ENCODE measurements around the gene PLEKHD1.

The PLEKHD1 gene

DNA sequence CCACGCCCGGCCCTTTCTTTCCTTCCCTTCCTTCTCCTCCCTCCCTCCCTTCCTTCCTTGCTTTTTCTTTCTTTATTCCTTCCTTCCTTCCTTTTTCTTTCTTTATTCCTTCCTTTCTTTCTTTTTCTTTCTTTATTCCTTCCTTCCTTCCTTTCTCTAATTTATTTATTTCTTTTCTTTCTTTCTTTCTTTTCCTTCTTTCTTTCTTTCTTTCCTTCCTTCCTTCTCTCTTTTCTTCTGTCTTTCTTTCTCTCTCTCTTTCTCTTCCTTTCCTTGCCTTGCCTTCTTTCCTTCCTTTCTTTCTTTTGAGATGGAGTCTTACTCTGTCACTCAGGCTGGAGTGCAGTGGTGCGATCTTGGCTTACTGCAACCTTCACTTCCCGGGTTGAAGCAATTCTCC is 74.2 kb downstream of the PLEKHD1 start:
- no peak for DNase-seq

DNA sequence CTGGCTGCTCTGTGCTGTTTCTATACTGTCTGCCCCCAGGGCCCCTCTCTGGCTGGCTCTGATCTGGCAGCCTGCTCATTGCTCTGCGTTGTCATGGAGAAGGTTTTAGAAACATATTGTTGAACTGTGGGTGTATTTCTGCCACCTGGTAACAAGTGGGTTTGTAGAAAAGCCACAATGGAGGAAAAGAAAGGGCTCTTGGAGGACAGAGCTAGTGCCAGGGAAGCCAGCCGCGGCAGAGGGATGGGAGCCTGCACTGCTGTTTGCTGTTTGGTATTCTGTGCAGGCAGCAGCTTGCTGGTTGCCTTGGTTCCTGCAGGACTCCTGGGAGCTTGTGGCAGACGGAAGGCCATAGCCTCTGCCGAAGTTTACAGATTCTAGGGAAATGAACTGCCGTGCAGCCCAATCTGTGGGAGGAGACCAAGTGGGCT is 75.1 kb downstream of the PLEKHD1 start:
- DNase-seq, result no peak

DNA sequence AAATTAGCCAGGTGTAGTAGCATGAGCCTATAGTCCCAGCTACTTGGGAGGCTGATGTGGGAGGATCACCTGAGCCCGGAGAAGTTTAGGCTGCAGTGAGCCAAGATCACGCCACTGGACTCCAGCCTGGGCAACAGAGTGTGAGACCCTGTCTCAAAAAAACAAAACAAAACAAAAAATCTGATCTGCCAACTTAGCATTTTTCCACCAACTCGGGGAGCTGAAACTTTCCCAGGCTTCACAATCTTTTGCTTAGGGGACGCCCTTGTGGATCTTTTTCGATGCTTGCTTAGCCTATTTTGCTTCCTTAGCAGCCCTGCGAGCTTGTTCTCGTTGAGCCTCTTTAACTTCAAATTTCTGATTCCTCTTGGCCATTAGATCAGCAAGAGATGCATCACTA is 76.3 kb downstream of the PLEKHD1 start:
- DNase-seq, result no peak

DNA sequence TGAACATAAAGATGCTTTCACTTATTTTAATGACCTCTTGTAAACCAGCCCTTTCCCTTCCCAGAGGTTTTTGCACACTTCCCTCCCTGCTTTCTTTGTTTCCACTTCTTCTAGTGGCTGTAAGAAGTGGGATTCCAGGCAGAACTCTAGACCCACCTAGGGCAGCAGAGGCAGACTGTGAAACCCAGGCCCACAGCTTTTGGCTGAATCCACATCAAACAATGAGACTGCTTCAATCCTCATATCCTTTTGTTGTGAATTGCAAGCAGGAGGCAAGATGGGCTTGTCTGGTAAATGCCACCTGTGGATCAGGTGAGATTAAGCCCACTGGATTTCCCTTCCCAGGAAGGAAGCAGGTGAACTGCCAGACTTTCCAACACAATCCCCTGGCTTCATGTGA is 77.4 kb downstream of the PLEKHD1 start:
- DNase-seq, result no peak

DNA sequence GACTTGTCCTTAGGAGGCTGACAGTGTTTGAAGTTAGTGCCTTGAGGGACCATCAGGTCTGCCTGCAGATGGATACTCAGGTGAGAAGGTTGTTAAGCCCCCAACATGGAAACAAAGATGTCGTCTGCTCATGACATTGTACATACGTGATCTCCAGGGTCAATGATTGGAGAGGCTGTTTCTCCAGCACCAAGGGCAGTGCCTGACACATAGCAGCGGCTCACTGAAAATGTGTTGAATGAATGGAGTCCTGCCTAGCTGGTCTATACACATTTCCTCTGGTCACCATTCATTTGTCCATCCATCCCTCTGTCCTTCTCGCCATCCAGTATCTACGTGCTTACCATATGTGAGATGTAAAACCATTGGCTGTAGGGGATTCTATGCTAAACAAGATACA is 83.0 kb downstream of the PLEKHD1 start:
- DNase-seq, result no peak

DNA sequence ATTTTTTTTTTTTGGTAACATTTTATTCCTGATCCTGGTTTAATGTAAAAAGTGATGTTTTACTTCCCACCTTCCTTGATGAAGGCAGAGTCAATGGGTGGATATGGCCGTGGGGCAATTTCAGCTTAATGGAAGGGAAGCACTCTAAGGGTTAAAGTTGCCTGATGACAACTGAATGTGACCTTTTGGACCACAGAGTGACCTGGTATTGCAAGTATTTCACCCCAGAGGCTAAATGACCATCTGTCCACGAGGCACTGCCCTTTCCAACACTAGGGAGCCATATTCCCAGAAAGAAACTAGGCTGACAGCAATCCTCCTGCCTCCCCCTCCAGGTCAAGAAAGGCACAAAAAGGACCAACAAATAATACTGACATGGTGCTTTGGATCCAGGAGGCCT is 85.3 kb downstream of the PLEKHD1 start:
- no peak for DNase-seq

DNA sequence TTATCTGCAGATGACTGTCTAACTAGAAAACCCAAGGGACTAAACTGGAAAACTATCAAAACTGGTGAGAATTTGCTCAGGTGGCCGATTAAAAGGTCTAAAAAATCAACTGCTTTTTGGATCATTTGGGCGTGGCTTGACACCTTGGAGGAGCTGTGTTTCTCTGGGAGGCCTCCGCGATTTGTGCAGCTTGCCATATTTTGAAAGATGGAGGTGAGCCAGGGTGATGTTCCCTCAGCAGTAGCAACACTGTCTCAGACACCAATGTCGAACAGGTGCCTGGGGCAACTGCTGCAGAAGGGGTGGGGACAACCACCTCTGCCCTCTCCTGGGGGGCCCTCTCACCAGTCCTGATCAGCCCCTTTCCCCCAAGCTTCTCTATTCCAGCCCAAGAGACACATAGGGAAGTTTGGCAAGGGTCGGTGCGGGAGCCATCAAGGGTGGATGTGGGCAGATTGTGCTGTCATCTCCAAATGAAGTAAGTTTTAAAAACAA is 86.4 kb downstream of the PLEKHD1 start:
- DNase-seq, result no peak

DNA sequence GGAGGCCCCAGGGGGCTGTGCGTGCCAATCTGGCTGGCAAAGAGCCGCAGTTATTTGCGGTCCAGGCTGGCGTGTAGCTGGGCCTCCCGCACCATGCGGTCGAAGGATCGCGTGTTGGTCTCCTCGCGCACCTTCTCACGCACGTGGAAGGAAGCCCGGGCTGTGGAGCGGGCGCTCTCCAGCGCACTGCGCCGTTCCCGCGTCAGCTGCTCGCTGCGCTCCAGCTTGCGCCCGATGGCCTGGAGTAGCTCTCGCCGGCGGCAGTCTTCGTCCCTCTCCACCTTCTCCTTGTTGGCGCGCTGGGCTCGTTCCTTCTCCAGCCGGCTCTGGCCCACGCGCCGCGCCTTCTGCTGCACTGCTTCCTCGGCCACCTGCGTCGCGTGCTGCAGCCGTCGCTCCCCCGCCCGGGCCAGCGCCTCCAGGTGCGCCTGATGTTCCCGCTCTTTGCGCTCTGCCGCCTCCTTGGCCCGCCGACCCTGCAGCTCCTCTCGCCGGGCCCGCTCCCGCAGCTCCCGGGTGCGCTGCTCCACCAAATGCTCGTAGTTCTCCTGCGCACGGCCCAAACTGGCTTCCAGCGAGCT is 87.0 kb downstream of the PLEKHD1 start:
- DNase-seq, result no peak

DNA sequence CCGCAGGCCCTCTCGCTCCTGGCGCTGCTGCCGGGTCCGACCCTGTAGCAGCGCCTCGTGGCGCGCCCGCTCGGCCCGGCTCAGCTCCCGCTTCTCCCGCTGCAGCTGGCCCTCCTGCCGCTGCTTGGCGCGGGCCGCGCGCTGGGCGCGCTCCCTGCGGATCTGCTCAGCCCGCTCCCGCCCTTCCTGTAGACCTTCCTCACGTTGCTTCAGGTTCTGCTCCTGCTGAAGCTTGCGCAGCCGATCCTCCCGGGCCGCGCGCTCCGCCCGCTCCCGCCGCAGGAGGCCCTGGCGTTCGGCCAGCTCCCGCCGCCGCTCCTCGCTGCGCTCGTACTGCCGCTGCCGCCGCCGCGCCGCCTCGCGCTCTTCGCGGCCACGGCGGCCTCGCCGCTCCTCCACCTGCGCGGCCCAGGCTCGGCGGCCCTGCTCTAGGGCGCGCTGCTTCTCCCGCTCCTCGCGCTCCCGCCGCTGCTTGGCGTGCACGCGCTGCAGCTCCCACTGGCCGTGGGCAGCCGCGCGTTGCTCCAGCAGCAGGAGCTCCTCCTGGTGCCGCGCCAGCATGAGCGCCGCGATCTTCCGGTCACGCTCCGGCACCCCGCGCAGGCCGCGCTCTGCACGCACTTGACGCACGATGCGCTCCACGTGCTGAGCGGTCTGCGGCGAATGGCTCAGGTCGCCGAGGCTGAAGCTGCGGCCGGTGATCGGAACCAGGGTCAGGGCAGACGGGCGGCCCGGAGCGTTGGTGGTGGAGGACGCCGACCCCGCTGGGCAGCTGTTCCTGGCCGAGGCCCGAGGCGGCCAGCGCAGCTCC is 87.7 kb downstream of the PLEKHD1 start:
- no peak for DNase-seq

DNA sequence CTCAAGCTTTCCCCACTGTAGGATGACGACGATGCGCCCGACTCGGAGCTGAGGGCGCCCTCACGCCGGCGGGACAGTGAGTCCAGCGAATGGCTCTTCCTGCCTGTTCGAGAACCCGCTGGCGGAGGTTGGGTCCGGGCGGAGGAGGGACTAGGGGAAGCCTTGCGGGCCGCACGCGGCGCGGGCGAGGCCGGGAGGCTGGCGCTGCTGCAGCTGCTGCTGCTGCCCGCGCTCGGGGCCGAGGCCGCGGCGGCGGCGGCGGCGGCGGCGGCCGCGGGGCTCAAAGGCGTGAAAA is 88.3 kb downstream of the PLEKHD1 start:
- no peak for DNase-seq

DNA sequence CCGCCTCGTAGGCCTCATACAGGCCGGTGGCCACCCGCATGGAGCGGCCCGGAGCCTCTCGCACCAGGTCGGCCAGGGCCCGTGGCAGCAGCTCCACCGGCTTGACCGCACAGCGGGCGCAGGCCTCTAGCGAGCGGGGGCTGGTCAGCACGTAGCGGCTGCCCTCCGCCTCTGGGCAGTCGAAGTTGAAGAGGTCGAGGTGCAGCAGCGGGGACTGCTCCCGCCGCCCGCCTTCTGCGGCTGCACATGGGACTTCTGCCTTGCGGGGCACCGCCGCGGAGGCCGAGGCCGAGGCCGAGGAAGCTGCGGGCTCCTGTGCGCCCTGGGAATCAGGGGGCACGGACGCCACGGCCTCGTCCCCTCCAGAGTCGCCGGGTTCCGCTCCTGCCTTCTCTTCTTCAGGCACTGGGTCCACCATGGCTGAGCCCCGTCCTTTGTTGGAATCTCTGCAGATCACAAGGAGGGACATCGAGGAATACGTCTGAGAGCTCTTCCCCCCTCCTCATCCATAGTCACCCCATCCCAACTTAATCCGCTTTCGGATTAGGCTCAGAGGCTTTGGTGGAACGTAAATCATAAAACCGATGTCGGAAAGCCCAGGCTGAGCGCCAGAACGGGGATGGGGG is 88.8 kb downstream of the PLEKHD1 start:
- DNase-seq, result no peak

DNA sequence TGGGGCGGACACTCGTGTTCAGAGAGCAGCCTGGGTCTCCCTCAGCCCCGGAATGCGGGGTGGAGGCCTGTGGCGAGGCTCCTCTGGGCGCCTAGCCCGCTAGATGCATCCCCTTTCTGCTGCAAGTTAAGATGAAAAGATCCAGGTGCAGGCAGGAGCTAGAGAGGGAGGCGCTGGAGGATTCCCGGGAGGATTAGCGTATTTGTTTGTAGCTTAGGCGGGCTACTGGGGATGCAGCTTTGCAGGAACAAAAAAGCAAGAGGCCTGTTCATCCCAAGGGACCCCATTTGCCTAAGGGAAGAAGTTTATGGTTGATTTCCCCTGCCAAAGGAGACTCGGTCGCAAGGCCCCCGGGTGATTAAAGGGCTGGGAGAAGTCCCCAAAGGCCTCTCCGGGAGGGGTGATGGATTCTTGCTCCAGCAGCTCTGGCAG is 89.3 kb downstream of the PLEKHD1 start:
- DNase-seq, result no peak

DNA sequence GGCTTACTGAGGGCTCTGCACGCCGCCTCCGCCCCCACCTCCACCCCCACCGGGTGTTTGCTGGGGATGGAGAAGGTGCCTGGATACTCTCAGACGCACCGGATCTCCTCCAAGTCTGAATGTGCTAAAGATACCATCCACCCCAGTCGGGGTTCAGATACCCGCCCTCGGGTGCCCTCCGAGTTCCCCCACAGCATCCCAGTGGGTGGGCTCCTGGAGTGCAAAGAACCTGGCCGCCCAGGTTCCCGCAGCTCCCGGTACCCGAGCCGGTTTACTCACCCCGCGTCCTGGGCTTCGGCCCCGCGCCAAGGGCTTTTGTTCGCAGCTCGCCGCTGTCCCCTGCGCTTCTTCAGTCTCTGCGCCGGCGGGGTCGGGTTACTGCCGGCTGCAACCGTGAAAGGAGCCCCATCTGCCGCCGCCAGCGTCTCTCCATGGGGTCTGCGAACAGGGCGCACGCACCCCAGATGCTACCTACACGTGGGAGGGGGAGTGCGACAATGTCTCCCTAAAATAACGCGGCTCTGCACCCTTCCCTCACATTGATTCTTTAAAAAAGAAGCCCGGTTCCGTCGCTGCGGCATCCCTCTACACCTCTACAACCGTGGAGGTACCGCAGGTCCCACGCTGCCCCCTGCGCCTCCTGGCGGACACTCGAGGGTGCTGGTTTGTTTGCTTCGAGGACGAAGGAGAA is 89.9 kb downstream of the PLEKHD1 start, which contains the start of gene CCDC177:
Gene CCDC177 (minus strand): TSS at position 609 of the 691 bp plus-strand sequence. CDS start 1,249 bp downstream, outside the sequence.
- DNase-seq, result no peak

DNA sequence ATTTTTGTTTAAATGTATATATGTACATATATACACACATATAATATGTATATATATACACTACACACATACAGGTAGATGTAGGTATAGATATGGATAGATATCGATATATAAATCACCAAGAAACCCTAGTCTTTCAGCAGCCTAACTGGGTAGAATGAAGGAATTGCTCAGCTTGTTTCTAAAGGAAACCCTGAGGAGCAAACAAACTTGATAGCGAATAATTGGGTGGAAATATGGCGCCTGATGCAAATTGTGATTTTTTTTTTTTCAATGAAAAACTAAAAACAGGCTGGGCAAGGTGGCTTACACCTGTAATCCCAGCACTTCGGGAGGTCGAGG is 90.4 kb downstream of the PLEKHD1 start:
- no peak for DNase-seq

DNA sequence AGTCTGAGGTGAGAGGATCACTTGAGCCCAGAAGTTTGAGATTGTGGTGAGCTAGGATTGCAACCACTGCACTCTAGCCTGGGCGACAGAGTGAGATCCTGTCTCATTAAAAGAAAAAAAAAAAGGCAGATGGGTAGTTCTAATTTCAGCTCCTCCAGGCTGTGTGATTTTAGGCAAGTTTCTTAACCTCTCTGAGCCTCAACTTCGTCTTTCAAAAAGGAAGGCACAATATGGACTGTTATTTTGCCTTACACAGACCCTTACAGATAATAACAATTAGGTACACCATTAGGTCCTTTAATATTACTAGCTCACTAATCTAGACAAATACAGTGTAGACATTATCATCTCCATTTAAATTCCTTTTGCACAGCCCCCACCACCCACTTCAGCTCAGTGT is 94.9 kb downstream of the PLEKHD1 start:
- DNase-seq, result no peak

DNA sequence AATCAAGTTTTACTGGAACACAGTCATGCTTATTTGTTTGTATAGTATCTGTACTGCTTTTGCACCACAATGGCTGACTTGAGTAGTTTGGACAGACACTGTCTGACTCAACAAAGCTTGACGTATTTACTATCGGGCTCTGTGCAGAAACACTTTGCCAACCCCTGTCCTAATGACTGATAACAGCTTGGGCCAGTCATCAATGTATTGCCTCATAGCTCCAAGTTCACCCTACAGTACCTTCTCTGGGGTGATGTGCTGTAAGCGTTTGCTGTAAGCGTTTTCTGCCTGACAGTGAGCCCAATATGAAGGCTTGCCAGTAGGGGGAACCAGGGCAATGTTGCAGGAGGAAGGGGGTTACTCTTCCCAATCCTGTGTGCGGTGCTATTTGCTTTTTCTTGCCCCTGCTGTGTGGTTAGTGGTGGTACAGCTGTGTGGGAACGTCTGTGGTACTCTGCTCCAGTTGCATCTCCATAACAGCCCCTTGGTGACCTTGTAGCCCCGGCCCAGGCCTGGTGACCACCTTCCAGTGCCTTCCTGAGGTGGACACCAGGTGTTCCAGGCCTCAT is 95.6 kb downstream of the PLEKHD1 start:
- DNase-seq, result peak; percentile 8 to 28
